Measurements from ENCODE around the gene PRLH. TPM values are rescaled to one million over a fixed set of nuclear protein-coding genes. Genes with fewer than 3 reads are reported as not detected.
"Not testable (repeated sequence)": the region's sequence is repeated elsewhere in the genome, so short reads cannot be mapped to it uniquely, and the experiment has no call there.

The PRLH gene
- total RNA-seq, 1 donor from 2014 or later, result not detected

DNA sequence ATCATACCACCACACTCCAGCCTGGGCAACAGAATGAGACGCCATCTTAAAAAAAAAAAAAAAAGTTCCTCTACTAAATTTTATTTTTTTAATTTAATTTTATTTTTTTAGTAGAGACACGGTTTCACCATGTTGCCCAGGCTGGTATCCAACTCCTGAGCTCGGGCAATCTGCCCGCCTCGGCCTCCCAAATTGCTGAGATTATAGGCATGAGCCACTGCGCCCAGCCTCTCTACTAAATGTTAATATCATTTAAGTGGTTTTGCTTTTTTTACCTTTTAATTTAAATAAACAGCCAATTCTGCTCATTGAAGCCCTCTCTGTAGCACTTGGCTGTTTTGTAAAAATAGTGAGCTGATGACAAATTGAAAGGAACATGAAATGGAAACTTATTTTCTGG is 15.0 kb downstream of the PRLH start:
- intact Hi-C loops (cut with micrococcal nuclease), result loop anchor here (1.0 kb wide), 3 partner anchors 92 to 193 kb away; no protein-coding TSS in a partner anchor

- intact Hi-C loops (cut with micrococcal nuclease), result loop anchor here (1.0 kb wide), 3 partner anchors 91 to 192 kb away; no protein-coding TSS in a partner anchor
Measured at GRCh38 chr2:237581751-237582746, 15.7 kb downstream of the PRLH start.

DNA sequence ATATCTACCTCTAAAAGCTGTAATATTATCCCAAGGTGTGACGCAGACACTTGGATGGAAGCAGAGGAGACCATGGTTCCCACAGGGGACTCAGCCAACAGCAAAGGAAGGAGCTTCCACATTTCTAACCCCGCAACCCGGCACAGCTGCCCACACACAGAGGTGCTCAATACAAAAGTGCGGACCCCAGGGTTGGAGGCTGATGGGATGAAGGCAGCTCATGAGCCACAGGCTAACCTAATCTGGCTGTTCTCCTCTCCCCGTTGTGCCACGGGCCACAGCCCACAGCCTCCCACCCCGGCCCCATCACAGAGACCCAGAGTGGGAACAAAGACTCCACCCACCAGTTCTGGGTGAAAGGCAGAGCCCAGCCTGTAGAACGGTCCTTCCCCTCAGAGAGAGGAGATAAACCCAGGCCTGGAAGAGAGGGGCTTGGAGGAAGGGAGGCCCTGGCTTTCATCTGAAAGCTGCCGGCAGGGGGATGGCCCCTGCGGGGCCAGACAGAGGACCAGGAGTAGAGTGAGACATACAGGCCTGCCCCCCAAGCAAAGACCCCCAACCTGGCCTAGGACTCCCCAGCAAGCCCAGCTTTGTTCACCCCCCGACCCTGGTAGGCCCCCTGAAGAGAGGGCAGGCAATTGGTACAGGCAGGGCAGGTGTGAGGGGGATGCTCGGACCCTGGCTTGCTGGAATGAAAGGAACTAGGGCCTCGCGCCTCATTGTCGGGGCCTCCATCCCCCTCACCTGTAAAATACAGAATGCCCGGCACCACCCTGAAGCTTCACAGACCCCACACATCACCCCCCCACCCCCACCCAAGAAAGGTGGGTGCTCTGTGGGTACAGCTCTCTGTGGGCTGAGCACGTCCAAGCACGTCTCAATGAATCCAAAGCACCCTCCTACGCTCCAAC is 17.3 kb downstream of the PRLH start:
- intact Hi-C loops (cut with micrococcal nuclease), result no loop called here

- intact Hi-C loops (cut with micrococcal nuclease), result no loop called here
Measured at GRCh38 chr2:237585590-237586221, 19.3 kb downstream of the PRLH start.

DNA sequence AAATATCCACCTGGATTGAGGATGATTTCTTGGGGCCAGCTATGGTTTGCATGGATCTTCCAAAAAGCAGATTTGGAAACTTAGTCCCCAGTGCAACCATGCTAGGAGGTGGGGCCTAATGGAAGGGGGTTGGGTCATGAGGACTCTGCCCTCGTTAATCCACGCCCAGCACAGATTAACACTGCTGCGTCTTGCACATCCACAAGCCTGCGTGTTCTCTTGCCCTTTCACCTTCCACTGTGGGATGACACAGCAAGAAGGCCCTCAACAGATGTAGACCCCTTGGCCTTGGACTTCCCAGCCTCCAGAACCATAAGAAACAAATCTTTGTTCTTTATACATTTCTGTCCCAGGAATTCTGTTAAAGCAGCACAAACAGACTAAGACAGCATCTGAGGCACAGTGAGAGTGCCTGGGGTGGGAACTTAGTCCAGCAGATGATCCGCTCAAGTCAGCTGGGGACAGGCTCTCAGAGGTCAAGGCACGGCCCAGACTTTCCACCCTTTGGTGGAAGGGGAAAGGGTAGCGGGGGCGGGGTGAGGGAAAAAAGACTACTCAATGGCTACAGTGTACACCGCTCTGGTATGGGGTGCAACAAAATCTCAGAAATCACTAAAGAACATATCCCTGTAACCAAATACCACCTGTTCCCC is 21.8 kb downstream of the PRLH start:
- intact Hi-C loops (cut with micrococcal nuclease), result no loop called here

GRCh38 chr2:237590272-237591140 is 24.1 kb downstream of the PRLH start, which contains the start of gene RAB17:
Gene RAB17, minus strand, starts transcription at chr2:237590734. Its CDS starts 4,580 bp downstream, at chr2:237586154.
- intact Hi-C loops (cut with micrococcal nuclease), result no loop called here

DNA sequence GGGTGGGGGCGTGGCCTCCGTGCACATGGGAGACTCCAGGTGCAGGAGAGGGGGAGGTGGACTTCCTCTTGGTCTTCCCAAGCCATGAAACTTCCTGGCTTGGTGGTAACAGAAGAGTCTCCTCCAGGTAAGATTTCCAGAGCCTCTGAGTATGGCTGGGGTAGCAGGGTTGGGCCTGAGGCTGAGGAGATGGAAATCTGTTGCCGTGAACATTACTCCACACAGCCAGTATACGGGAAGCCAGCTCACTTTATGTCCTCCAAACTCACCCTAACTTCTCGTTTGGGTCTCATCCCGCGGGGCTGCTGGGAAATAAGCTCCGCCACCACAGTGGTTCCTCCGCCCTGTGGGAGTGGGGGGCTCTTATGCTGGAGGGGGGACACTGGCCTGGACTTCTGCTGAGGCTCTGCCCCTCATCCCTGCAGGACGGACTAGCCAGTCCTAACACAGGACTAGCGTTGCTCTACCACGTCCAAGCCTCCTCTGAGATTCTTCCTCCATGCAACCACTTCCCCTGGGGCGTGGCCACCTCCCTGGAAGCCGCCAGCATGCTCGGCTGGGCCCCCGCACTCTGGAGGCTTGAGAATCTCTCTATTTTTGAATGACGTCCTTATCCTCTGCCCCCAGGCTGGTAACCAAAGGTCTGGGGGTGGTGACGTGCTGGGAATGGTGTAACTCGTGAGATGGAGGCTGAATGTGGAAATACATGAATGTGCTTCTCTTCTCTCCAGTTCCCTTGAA is 24.9 kb downstream of the PRLH start:
- intact Hi-C loops (cut with micrococcal nuclease), result no loop called here

DNA sequence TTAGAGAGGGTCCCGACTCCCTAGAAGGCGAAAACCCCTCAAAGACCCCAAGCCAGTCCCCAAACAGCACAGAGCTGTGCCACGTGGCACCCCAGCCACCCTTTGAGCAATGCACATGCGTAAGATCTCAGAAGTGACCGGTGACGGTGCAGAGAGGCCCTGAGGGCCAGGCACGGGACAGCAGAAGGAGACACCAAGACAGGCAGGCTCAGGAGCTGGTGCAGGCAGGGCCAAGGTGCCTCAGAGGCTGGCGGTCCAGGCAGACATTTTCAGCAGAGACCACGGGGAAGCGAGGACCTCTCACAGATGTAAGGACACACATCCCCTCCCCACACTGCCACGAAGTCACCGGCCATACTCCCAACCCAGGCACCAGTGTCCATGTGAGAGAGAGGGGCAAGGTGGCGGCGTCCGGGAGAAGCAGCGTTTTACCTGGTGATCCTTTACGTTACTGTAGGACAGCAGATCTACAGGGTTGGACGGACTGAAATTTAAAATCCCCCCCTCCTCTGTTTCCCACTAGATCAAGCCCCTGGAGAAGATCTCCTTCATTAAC is 26.1 kb downstream of the PRLH start:
- intact Hi-C loops (cut with micrococcal nuclease), result no loop called here

- intact Hi-C loops (cut with micrococcal nuclease), result no loop called here
Measured at GRCh38 chr2:237593036-237593435, 26.7 kb downstream of the PRLH start.

- intact Hi-C loops (cut with micrococcal nuclease), result no loop called here
Measured at GRCh38 chr2:237593596-237594320, 27.4 kb downstream of the PRLH start.

DNA sequence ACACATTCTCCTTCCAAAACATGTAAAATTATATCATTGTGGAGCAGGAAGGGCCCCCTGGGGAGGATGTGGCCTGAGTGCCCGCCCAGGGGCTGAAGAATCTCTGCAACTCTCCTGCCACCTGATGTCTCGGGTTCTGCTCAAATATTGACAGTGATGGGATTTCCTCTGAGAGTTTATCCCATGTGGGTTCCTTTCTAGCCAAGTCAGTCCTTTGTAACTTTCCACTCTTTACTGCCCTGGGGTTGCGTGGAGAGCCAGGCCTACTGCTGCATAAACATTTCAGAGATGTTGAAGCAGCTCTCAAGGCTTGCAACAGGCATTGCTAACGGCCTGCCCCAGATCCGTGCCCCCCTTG is 28.1 kb downstream of the PRLH start:
- intact Hi-C loops (cut with micrococcal nuclease), result no loop called here

DNA sequence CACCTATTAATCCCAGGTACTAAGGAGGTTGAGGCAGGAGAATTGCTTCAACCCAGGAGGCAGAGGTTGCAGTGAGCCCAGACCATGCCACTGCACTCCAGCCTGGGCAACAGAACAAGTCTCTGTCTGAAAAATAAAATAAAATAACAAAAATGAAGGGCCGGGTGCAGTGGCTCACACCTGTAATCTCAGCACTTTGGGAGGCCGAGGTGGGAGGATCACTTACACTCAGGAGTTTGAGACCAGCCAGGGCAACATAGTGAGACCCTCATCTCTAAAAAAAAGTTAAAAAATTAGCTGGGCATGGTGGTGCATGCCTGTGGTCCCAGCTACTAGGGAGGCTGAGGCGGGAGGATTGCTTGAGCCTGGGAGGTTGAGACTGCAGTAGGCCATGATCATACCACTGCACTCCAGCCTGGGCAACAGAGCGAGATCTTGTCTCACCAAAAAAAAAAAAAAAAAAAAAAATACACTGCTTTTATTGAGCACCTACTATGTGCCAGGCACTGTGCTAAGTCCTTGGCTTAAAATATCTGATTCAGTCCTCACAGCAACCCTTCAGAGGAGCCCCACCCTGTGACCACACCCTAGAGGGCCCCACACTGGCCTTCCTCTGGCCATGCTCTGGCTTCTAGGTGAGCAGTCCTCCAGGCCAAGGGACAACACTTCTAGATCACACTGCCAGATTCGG is 29.6 kb downstream of the PRLH start:
- intact Hi-C loops (cut with micrococcal nuclease), result not testable (repeated sequence)

- intact Hi-C loops (cut with micrococcal nuclease), result no loop called here
Measured at GRCh38 chr2:237596520-237597195, 30.3 kb downstream of the PRLH start.

DNA sequence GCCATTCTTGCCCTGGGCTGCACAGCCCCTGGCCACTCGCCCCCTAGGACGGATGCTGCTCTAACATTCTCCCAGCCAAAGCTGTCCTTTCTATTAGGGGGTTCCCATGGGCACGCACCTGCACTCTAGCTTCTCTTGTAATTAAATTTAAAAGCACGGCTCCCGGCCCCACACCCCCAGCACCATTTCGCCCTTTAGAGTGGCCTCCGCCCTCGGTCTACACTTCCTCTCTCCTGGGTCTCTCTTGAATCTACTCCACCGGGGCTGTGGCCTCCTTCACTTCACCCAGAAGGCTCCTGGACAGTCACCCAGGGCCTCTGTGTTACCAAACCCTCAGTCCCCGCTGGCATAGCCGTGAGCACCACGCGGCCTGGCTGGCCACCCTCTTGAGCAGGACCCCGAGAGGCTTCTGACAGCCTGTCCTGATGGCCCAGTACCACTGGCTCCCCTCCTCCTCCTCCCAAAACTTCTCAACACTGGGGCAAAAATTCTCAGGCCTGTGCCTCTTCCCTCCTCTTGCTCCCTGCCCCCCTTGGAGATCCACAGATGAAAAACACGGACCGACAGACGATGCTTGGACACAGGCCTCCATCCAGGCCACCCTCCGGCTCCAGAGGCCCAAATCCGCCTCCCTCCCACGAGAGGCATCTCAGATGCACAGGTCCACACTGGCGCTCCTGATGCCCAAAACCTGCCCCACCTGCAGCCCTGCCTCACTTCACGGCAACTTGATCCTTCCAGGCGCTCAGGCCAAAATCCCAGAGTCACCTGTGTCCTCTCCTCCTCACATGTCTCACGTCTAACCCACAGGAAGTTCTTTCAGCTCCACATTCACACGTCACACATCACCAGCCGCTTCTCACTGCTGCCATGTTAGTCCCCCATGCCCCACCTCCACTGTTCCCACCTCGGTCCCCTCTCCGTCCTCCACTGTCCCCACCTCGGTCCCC is 31.1 kb downstream of the PRLH start:
- intact Hi-C loops (cut with micrococcal nuclease), result no loop called here

DNA sequence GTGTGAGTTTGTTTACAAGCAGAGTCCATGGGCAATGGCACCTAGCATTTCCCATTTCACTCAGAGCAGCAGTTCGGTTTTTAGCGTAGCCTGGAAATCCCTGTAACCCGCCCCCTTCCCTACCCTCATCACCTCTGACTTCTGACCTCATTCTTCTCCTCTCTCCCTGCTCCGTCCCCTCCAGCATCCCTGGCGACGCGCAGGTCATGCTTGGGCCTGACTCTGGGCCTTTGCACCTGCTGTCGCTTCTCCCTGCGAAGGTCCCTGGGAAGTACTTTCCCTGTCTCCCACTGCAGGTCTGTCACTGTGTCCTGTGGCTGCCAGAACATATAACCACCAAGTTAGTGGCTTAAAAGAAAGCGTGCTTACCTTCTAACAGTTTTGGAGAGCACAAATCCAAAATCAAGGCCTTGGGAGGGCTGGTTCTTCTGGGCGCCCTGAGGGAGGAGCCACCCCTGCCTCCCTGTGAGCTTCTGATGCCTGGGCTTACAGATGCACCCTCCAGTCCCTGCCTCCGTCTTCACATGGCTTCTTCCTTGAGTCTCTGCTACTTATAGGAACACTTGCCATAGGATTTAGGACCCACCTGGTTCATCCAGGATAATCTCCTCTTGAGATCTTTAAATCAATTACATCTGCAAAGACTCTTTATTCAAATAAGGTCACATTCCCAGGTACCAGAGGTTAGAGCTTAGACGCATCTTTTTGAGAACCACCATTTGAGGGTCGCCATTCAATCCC is 32.3 kb downstream of the PRLH start:
- intact Hi-C loops (cut with micrococcal nuclease), result no loop called here

Data from T-helper 1 cell treated with Interleukin-12 subunit alpha and Interleukin-12 subunit beta and Interleukin-4 antibody, amounts not matched to agents 30 ng/mL and 1 ng/mL, for 36 hours (primary cell).